Glutamatergic neuron (in vitro differentiated cells): ENCODE results near the gene MAGIX. TPM values are rescaled to one million over a fixed set of nuclear protein-coding genes. Genes with fewer than 3 reads are reported as not detected.

Experiments used
- DNase-seq: peaks from one replicate; pipeline ENCODE4 v3.0.0; 2022
- H3K27ac Mint-ChIP-seq: one replicate; pipeline ENCODE4 v1.8.0; 2020; ENCODE audit warnings: mild to moderate bottlenecking, mixed read lengths, inconsistent platforms; ENCODE audit not compliant: unreplicated experiment
- H3K27me3 Mint-ChIP-seq: one replicate; pipeline ENCODE4 v1.8.0; 2020; ENCODE audit warnings: mild to moderate bottlenecking, moderate library complexity, mixed read lengths, inconsistent platforms; ENCODE audit not compliant: unreplicated experiment
- H3K36me3 Mint-ChIP-seq: one replicate; pipeline ENCODE4 v1.8.0; 2020; ENCODE audit warnings: mild to moderate bottlenecking, mixed read lengths, inconsistent platforms; ENCODE audit not compliant: unreplicated experiment
- H3K4me1 Mint-ChIP-seq: one replicate; pipeline ENCODE4 v1.8.0; 2020; ENCODE audit warnings: mild to moderate bottlenecking, low read depth, mixed read lengths, inconsistent platforms; ENCODE audit not compliant: unreplicated experiment
- H3K4me3 Mint-ChIP-seq: one replicate; pipeline ENCODE4 v1.8.0; 2020; ENCODE audit warnings: mild to moderate bottlenecking, mixed read lengths, inconsistent platforms; ENCODE audit not compliant: unreplicated experiment
- H3K9me3 Mint-ChIP-seq: one replicate; pipeline ENCODE4 v1.8.0; 2020; ENCODE audit warnings: mild to moderate bottlenecking, moderate library complexity, mixed read lengths, inconsistent platforms; ENCODE audit not compliant: unreplicated experiment
- total RNA-seq: library from RNA; stranded (reverse); fragmentation: NEBNext Ultra II Directional; extraction: Animal tissue kit (Norgen Biotek cat#: 25700); gene quantifications from one replicate; pipeline ENCODE4 v1.2.1, GENCODE V29; 2021; ENCODE audit not compliant: unreplicated experiment
- TF ChIP-seq, protein P1 (sequence below): fragments of 200-600 bp; sonication (generic); IDR thresholded peaks from one replicate; pipeline ENCODE4 v1.5.0; 2021; ENCODE audit not compliant: partially characterized antibody, unreplicated experiment

MAGIX gene
- total RNA-seq, 1 donor from 2014 or later = 2.7 TPM

DNA sequence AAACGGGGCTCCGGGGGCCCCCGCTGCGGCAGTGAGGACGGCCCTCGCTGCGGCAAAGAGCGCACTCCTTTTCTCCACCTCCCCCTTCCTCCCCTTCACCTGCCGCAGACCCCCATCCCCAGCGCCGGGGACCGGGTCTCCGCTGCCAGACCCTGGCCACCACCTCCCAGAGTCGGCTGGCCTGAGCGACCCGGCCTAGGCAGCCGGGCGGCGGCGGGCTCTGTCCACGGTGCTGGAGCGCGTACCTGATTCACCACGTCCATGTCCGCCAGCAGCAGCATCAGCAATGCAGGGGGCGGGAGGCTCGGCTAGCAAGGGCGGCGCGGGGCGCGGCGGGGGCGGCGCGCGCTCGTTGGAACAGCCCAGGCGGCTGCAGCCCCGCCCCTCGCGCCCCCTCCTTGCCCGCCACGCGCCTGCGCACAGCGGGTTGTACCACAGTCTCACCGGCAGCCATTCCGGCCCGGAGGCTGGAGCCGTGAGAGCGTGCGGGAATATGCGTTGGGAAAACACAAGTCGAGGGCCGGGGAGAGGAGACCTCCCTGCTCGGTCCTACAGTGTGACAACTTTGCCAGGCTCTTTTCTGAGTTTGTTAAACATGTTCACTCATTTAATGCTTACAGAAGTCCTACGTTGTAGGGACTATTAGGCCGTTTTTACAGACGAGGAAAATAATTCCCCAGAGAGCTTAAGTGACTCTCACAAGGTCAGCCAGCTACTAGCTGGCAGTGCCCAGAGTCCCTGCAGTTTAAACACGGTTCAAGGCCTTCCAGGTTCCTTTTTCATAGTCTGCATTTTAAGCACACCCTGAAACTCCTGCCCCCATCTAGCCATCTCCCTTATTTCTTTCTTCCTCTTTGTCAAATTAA, 37.6 kb downstream of the MAGIX start, which contains the start of gene SYP:
Gene SYP (minus strand): TSS at position 288 of the 866 bp plus-strand sequence. CDS start 7 bp downstream, at position 281.
- Mint-ChIP-seq H3K27ac (peak within 1 kb of the TSS; percentile 98), H3K27me3 (peaks cover 12% of the 10 kb centered on the region), H3K4me1 (peaks cover 15% of the 10 kb centered on the region), H3K4me3 (peak within 1 kb of the TSS; percentile 95), H3K9me3 (peaks cover 12% of the 10 kb centered on the region), H3K36me3 (peaks cover 8% of the 10 kb centered on the region)
- TF ChIP-seq, protein P1, sequence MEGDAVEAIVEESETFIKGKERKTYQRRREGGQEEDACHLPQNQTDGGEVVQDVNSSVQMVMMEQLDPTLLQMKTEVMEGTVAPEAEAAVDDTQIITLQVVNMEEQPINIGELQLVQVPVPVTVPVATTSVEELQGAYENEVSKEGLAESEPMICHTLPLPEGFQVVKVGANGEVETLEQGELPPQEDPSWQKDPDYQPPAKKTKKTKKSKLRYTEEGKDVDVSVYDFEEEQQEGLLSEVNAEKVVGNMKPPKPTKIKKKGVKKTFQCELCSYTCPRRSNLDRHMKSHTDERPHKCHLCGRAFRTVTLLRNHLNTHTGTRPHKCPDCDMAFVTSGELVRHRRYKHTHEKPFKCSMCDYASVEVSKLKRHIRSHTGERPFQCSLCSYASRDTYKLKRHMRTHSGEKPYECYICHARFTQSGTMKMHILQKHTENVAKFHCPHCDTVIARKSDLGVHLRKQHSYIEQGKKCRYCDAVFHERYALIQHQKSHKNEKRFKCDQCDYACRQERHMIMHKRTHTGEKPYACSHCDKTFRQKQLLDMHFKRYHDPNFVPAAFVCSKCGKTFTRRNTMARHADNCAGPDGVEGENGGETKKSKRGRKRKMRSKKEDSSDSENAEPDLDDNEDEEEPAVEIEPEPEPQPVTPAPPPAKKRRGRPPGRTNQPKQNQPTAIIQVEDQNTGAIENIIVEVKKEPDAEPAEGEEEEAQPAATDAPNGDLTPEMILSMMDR = no peak
- DNase-seq = peak; percentile 90

DNA sequence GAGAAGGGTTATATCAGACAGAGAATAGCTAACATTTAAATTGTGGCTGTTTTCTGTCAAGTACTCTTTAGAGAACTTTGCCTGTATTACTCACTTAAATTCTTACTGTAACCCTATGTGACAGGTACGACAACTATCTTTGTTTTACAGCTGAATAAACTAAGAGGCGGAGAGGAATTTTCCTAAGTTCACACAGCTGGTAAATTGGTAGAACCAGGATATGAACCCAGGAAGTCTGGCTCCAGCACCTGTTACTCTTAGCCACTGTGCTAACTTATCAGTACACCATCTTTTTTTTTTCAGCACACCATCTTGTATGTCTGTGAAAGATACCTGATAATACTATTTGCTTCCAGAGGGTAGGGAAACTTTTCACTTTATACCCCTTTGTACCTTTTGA, 39.5 kb downstream of the MAGIX start:
- Mint-ChIP-seq H3K4me1 (peaks cover 12% of the 10 kb centered on the region), H3K27me3 (peaks cover 12% of the 10 kb centered on the region), H3K27ac (no peak overlapping the region), H3K36me3 (peaks cover 8% of the 10 kb centered on the region), H3K4me3 (peak overlapping the region; percentile 34), H3K9me3 (peaks cover 12% of the 10 kb centered on the region)
- TF ChIP-seq, protein P1 = no peak
- DNase-seq = no peak

DNA sequence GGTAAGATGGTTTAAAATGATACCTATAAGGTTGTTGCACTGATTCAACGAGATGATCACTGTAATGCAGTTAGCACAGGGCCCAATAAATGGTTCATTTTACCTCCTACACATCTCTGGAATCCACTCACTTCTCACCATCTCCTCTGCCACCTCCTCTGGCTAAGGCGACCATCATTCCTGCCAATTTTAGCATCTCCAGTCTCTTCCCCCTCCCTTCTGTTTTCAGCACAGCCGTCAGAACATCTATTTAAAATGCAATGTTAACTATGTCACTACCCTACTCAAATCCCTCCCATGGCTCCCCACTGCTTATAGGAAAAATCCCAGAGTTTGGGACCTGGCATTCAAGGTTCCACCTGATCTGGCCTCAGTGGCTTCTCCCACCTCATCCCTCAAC, 41.0 kb downstream of the MAGIX start:
- DNase-seq = no peak
- TF ChIP-seq, protein P1 = no peak
- Mint-ChIP-seq H3K9me3 (peaks cover 3% of the 10 kb centered on the region), H3K4me3 (no peak overlapping the region), H3K27me3 (peaks cover 6% of the 10 kb centered on the region), H3K36me3 (peaks cover under 1% of the 10 kb centered on the region), H3K4me1 (peaks cover 2% of the 10 kb centered on the region), H3K27ac (no peak overlapping the region)

DNA sequence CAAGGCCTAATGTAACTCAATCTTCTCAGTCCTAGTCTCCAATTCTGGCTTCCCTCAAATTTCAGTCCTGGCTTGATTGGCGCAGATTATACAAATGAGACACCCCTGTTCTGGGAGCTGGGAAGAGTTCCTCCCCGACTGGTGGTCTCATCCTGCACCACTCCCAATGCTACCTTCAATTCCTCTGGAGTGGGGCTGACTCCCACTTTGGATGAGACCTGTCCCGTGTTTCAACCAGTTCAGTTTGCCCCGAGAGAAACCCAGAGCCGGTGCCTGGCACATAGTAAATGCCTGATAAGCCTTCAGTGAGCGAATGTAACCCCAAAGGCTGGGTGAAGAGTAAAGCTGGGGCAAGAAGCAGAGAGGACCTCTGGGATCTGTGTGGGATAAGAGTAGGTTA, 41.5 kb downstream of the MAGIX start:
- peaks cover 4% of the 10 kb centered on the region for H3K27me3 Mint-ChIP-seq
- TF ChIP-seq, protein P1 = no peak
- H3K36me3 Mint-ChIP-seq = no peaks in the 10 kb centered on the region
- no peak overlapping the region for H3K4me3 Mint-ChIP-seq
- no peak overlapping the region for H3K27ac Mint-ChIP-seq
- no peak for DNase-seq
- peaks cover 2% of the 10 kb centered on the region for H3K4me1 Mint-ChIP-seq
- H3K9me3 Mint-ChIP-seq = peaks cover 3% of the 10 kb centered on the region

DNA sequence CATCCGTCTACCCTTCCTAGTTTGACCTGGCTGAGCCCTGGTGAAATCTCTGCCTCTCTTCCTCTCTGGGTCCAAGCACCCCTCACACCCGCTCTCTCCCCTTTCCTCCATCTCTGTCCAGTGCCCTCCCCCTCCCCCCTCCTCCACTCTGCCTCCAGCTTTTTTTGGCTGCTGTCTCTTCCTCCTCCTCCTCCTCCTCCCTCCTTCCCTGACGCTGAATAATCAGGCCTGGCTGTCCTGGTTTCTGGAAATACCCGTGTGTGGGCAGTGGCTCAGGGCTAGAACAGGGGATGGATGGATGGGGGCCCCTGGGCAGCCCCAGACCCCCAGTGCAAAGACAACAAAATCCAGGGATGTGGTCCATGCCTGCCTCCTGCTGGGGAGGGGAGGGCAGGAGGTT, 42.2 kb downstream of the MAGIX start:
- Mint-ChIP-seq H3K27ac (no peak overlapping the region), H3K36me3 (no peaks in the 10 kb centered on the region), H3K4me3 (no peak overlapping the region), H3K27me3 (peaks cover 4% of the 10 kb centered on the region), H3K4me1 (peaks cover 2% of the 10 kb centered on the region), H3K9me3 (peaks cover 3% of the 10 kb centered on the region)
- DNase-seq = no peak
- TF ChIP-seq, protein P1 = no peak
